IMR-90 (cell line): Measurements from ENCODE around the gene PDE12. TPM values are rescaled to one million over a fixed set of nuclear protein-coding genes. Genes with fewer than 3 reads are reported as not detected.

Experiments
- ATAC-seq: fragments of 200-7000 bp; cut with Tn5 transposase; 2 replicates; pipeline ENCODE4 v1.9.1; 2020; ENCODE audit warnings: low read depth, mild to moderate bottlenecking, moderate library complexity
- BruUV-seq: library from RNA; stranded (reverse); fragments of 400-500 nt; replicated peaks from 2 replicates; lab custom pipeline; 2021; lab: Mats Ljungman, UMichigan
- CTCF ChIA-PET: fragments of 300-600 bp; formaldehyde crosslinking; extraction: SDS; loops from one replicate; lab custom pipeline; 2021; ENCODE audit warnings: antibody characterized with exemption; lab: Yijun Ruan, JAX
- POLR2A ChIA-PET: fragments of 300-600 bp; sonication (Branson Sonifier 250); formaldehyde crosslinking; loops from one replicate; lab custom pipeline; 2022; ENCODE audit warnings: antibody characterized with exemption; ENCODE audit not compliant: unreplicated experiment; lab: Charles Lee
- DNase-seq: peaks from one replicate; pipeline ENCODE4 v3.0.0; 2013
- H2AFZ ChIP-seq: replicated peaks from 2 replicates; pipeline ENCODE3; 2013; ENCODE audit warnings: low read length, mild to moderate bottlenecking; ENCODE audit not compliant: poor library complexity
- H2AK5ac ChIP-seq: 2 replicates; pipeline ENCODE4 v1.6.1; 2013; ENCODE audit warnings: low read depth, low read length, inconsistent platforms
- H2AK9ac ChIP-seq: replicated peaks from 2 replicates; pipeline ENCODE3; 2013; ENCODE audit warnings: mild to moderate bottlenecking, low read depth, low read length, moderate library complexity; ENCODE audit not compliant: poor library complexity
- H2BK120ac ChIP-seq: 2 replicates; pipeline ENCODE4 v1.6.1; 2013; ENCODE audit warnings: low read depth, low read length, inconsistent platforms
- H2BK15ac ChIP-seq: 3 replicates; pipeline ENCODE4 v1.6.1; 2013; ENCODE audit warnings: low read depth, low read length, inconsistent platforms
- H2BK20ac ChIP-seq: 2 replicates; pipeline ENCODE4 v1.6.1; 2013; ENCODE audit warnings: low read depth, mild to moderate bottlenecking, inconsistent platforms, low read length, moderate library complexity
- H2BK5ac ChIP-seq: 2 replicates; pipeline ENCODE4 v1.6.1; 2013; ENCODE audit warnings: mild to moderate bottlenecking, low read depth, low read length, inconsistent platforms; ENCODE audit not compliant: poor library complexity, severe bottlenecking
- H3K14ac ChIP-seq: replicated peaks from 2 replicates; pipeline ENCODE4 v1.6.1; 2013; ENCODE audit warnings: low read depth, low read length, inconsistent platforms
- H3K18ac ChIP-seq: 2 replicates; pipeline ENCODE4 v1.6.1; 2013; ENCODE audit warnings: low read depth, low read length, control low read depth
- H3K23ac ChIP-seq: 2 replicates; pipeline ENCODE4 v1.6.1; 2013; ENCODE audit warnings: low read depth, low read length, inconsistent platforms
- H3K27ac ChIP-seq: 2 replicates; pipeline ENCODE4 v1.5.1; 2013; ENCODE audit warnings: mild to moderate bottlenecking, control low read depth, low read length; ENCODE audit not compliant: insufficient read depth
- H3K27me3 ChIP-seq: 2 replicates; pipeline ENCODE4 v1.6.1; 2013; ENCODE audit warnings: low read length; ENCODE audit not compliant: control insufficient read depth, insufficient read depth
- H3K36me3 ChIP-seq: 2 replicates; pipeline ENCODE4 v1.6.1; 2013; ENCODE audit warnings: low read length, mixed read lengths; ENCODE audit not compliant: control insufficient read depth, insufficient read depth
- H3K4ac ChIP-seq: 2 replicates; pipeline ENCODE4 v1.6.1; 2013; ENCODE audit warnings: low read depth, low read length, inconsistent platforms
- H3K4me1 ChIP-seq: 2 replicates; pipeline ENCODE4 v1.6.1; 2013; ENCODE audit warnings: low read length, mixed read lengths; ENCODE audit not compliant: control insufficient read depth, insufficient read depth
- H3K4me2 ChIP-seq: 2 replicates; pipeline ENCODE4 v1.6.1; 2013; ENCODE audit warnings: low read depth, mild to moderate bottlenecking, control low read depth, low read length, moderate library complexity
- H3K4me3 ChIP-seq: 2 replicates; pipeline ENCODE4 v1.5.1; 2013; ENCODE audit warnings: low read depth, mild to moderate bottlenecking, control low read depth, low read length, moderate library complexity; ENCODE audit not compliant: insufficient read depth
- H3K56ac ChIP-seq: 2 replicates; pipeline ENCODE4 v1.6.1; 2013; ENCODE audit warnings: low read length, inconsistent platforms; ENCODE audit not compliant: insufficient read depth; ENCODE audit errors: extremely low read depth
- H3K79me1 ChIP-seq, 2 experiments: 2 replicates each; pipeline ENCODE4 v1.6.1; 2013; ENCODE audit warnings: low read length in 2 of 2, inconsistent platforms in 1 of 2, low read depth in 1 of 2
- H3K9ac ChIP-seq: 2 replicates; pipeline ENCODE4 v1.6.1; 2013; ENCODE audit warnings: low read depth, low read length, control low read depth
- H3K9me1 ChIP-seq: 2 replicates; pipeline ENCODE4 v1.6.1; 2013; ENCODE audit warnings: low read length, inconsistent platforms; ENCODE audit not compliant: insufficient read depth
- H3K9me3 ChIP-seq: 2 replicates; pipeline ENCODE4 v1.6.1; 2013; ENCODE audit warnings: low read length; ENCODE audit not compliant: control insufficient read depth, insufficient read depth
- H4K20me1 ChIP-seq: 2 replicates; pipeline ENCODE4 v1.6.1; 2013; ENCODE audit warnings: low read length, inconsistent platforms; ENCODE audit not compliant: insufficient read depth
- H4K5ac ChIP-seq: 2 replicates; pipeline ENCODE4 v1.6.1; 2013; ENCODE audit warnings: mild to moderate bottlenecking, low read depth, low read length, control low read depth
- H4K8ac ChIP-seq, 2 experiments: 2 replicates each; pipeline ENCODE4 v1.6.1; 2013; ENCODE audit warnings: low read depth in 2 of 2, low read length in 2 of 2, control low read depth in 1 of 2, inconsistent platforms in 1 of 2
- H4K91ac ChIP-seq: 2 replicates; pipeline ENCODE4 v1.6.1; 2013; ENCODE audit warnings: low read depth, low read length, inconsistent platforms; ENCODE audit not compliant: insufficient read depth
- CHD1 ChIP-seq: IDR thresholded peaks from 2 replicates; pipeline ENCODE4 v1.6.1; 2012; ENCODE audit warnings: low read depth, low read length, improper control_type of control experiment
- MXI1 ChIP-seq: IDR thresholded peaks from 2 replicates; pipeline ENCODE4 v1.6.1; 2012; ENCODE audit warnings: low read depth, mild to moderate bottlenecking, low read length, moderate library complexity, borderline replicate concordance
- POLR2A ChIP-seq: IDR thresholded peaks from 2 replicates; pipeline ENCODE4 v1.6.1; 2012; ENCODE audit warnings: mild to moderate bottlenecking, low read depth, low read length
- WGBS, 2 experiments: methylation state at CpG; one replicate each; pipeline versions ENCODE4 v1.1.5 to v1.1.7; 2013; ENCODE audit warnings: missing lambda C conversion rate in 2 of 2; ENCODE audit not compliant: insufficient read length in 1 of 2; ENCODE audit errors: extremely low coverage in 2 of 2; 5-methylcytosine and 5-hydroxymethylcytosine counted together
- dilution Hi-C: fragments of 300-500 bp; cut with HindIII; formaldehyde crosslinking; loops from one replicate; pipeline ENCODE4 v1.14.3; 2018; ENCODE audit warnings: low sequenced_read_pairs; ENCODE audit not compliant: unreplicated experiment
- in situ Hi-C: fragments of 300-500 bp; cut with MboI; formaldehyde crosslinking; loops from 3 replicates; pipeline ENCODE4 v1.14.3; 2019; ENCODE audit warnings: low sequenced_read_pairs, inconsistent platforms, mixed read lengths
- intact Hi-C: fragments of 100-400 bp; cut with micrococcal nuclease; formaldehyde crosslinking; loops from 2 replicates; pipeline ENCODE4 v1.10.0; 2022
- polyA plus RNA-seq, 3 experiments: library from polyadenylated mRNA; depleted of rRNA; stranded (reverse); fragments of >200 nt; gene quantifications; 2 replicates each; pipeline ENCODE4 v1.2.3, GENCODE V29; 2012; ENCODE audit warnings: low replicate concordance in 1 of 3
- total RNA-seq: library from RNA; depleted of rRNA; stranded (reverse); fragments of >200 nt; gene quantifications from 2 replicates; pipeline ENCODE4 v1.2.3, GENCODE V29; 2012

The PDE12 gene
- total and polyA plus RNA-seq, 2 of the 4 experiments (the other 2 are of a cell fraction), result 9.5 to 16.8 TPM

DNA sequence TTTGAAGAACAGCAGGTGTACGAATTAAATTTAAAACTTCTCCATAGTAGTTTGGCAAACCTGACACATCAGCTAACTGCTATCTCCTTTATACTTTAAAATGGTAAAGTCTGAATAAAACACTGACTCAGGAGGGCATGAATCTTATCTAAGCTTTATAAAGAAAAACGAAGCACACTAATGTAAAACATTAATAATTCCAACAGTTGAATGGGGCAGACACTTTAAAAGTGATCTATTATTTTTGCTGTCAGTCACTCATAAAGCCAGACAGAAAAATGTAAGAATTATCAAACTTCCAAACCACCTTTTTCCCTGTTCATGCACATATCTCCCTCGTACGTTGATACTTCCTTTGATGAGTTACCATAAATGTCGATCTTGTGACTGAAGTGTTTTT is 38.5 kb downstream of the PDE12 start:
- no TSS peak for BruUV-seq
- peaks cover 9% of the 10 kb centered on the region for H3K36me3 ChIP-seq
- H4K5ac ChIP-seq, result no peak overlapping the region
- H2AFZ ChIP-seq, result no peak overlapping the region
- 0 out of 2 replicates have a peak overlapping the region, but pooled peaks have one; percentile 11 for H3K23ac ChIP-seq
- no peak overlapping the region for H4K91ac ChIP-seq
- no peak overlapping the region for H3K18ac ChIP-seq
- H3K56ac ChIP-seq, result no peak overlapping the region
- H3K27ac ChIP-seq, result no peak overlapping the region
- no peak overlapping the region for H4K8ac ChIP-seq
- H2BK5ac ChIP-seq, result no peak overlapping the region
- H3K27me3 ChIP-seq, result no peaks in the 10 kb centered on the region
- no peak for DNase-seq
- no peak overlapping the region for H3K4ac ChIP-seq
- peak; percentile 7; the same call in 1 of the 2 replicates for TF ChIP-seq POLR2A
- TF ChIP-seq MXI1, result no peak
- TF ChIP-seq CHD1, result peak; percentile 73
- in situ Hi-C loops, result no loop called here
- H2AK5ac ChIP-seq, result no peak overlapping the region
- POLR2A ChIA-PET, result no interaction called here
- peaks cover 9% of the 10 kb centered on the region for H3K4me1 ChIP-seq
- peak overlapping the region; percentile 92 for H3K4me2 ChIP-seq
- no CpG with 5 or more reads among the region's 5 CpGs for WGBS, 2 experiments
- H2BK15ac ChIP-seq, result no peak overlapping the region
- H3K9ac ChIP-seq, result peak overlapping the region; percentile 45; the same call in 1 of the 2 replicates
- H3K9me3 ChIP-seq, result no peaks in the 10 kb centered on the region
- ATAC-seq, result no peak
- no peak overlapping the region for H2BK120ac ChIP-seq
- peak overlapping the region; percentile 33 for H3K4me3 ChIP-seq
- dilution Hi-C loops, result no loop called here
- no peak overlapping the region for H2AK9ac ChIP-seq
- intact Hi-C loops, result no loop called here
- CTCF ChIA-PET, result interaction anchor here (1.5 kb wide), 1 partner anchor 197 kb away, joined by 4 read pairs; no protein-coding TSS in a partner anchor
- H3K79me1 ChIP-seq, result peaks cover 5 to 14% of the 10 kb centered on the region in 2 experiments
- no peak overlapping the region for H2BK20ac ChIP-seq
- H4K20me1 ChIP-seq, result peaks cover 74% of the 10 kb centered on the region
- 0 out of 2 replicates have a peak, but pooled peaks cover 4% of the 10 kb centered on the region for H3K9me1 ChIP-seq
- H3K14ac ChIP-seq, result no peak overlapping the region
